GM10266 (cell line): Measurements from ENCODE around the gene OR4E2.

Experiments used
- DNase-seq: peaks from one replicate; pipeline ENCODE4 v3.0.0; 2012; ENCODE audit errors: extremely low spot score
- TF ChIP-seq, protein P1 (sequence below): IDR thresholded peaks from 2 replicates; pipeline ENCODE4 v1.5.1; 2012; ENCODE audit warnings: mild to moderate bottlenecking, low read depth; ENCODE audit not compliant: control insufficient read depth, insufficient read depth; ENCODE audit errors: missing control alignments

OR4E2 gene

DNA sequence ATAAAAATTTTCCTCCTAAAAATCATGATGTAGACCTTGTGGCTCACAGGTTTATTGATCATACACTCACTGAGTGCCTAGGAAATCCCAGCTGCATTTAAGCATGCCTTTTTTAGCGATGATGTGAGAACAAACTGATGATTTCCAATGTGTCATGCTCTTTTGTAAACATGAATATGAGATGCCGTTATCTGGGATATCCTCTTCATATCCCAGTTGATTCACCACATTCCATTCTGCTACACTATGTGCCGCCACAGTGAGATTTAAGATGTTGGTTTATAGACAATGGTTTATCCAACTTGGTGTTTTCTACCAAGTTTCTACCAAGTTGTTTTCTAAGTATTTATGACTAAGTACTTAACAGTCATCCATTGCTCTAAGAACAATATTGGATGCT is 14.7 kb downstream of the OR4E2 start:
- TF ChIP-seq, protein P1, sequence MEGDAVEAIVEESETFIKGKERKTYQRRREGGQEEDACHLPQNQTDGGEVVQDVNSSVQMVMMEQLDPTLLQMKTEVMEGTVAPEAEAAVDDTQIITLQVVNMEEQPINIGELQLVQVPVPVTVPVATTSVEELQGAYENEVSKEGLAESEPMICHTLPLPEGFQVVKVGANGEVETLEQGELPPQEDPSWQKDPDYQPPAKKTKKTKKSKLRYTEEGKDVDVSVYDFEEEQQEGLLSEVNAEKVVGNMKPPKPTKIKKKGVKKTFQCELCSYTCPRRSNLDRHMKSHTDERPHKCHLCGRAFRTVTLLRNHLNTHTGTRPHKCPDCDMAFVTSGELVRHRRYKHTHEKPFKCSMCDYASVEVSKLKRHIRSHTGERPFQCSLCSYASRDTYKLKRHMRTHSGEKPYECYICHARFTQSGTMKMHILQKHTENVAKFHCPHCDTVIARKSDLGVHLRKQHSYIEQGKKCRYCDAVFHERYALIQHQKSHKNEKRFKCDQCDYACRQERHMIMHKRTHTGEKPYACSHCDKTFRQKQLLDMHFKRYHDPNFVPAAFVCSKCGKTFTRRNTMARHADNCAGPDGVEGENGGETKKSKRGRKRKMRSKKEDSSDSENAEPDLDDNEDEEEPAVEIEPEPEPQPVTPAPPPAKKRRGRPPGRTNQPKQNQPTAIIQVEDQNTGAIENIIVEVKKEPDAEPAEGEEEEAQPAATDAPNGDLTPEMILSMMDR = no peak
- DNase-seq = no peak

DNA sequence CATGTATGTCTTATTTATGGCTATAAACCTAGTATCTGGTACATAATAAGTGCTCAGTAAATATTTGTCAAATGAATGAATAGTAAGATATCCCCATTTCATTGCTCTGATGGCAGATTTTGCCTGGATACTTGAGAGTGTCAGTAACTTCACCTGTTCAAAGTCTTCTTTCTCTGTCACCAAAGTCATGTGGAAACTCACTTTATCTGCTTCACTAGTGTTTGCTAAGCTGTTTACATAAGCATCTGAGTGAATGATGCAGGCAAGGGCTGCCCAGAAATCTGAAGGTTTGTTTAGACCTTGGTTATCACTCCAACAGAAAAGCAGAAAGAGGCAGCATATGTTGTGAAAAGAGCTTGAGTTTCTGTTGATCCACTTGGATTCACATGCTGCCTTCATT is 15.6 kb downstream of the OR4E2 start:
- no peak for DNase-seq
- TF ChIP-seq, protein P1 = no peak

DNA sequence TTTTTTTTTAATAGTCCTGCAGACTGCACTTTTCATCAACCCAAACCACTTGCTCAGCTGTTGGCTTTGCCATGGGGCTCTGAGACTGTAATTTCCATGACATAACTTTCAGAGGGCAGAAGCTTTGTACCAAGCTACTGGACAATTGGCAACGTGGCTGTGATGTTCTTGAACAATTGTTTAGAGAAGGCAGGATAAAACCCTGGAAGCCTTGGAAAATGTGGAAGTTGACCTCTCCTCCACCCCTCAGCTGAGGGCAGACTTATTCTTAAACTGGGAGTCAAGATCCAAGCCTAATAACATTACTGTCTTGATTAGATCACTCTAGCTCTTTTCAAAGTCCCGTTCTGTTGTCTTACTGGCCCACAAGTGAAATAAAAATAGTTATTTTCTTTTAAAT is 17.7 kb downstream of the OR4E2 start:
- TF ChIP-seq, protein P1 = no peak
- DNase-seq = no peak

DNA sequence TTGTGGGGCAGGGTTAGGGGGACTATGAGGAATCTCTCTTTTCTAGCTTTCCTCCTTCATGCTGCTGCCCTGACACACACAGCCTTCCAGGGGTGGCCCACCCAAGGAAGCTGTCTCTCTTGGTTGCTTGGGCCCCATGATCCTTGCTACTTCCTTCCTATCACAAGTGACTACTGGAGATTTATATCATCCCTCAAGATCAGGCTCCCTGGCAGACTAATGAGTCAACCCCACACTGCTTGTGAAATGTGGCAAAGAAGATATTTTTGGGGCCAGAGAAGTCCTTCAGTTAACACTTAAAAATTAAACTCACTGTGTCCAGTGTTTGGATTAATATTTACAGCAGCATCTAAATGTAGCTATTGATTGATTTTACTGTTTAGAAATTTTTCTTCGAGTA is 18.5 kb downstream of the OR4E2 start:
- TF ChIP-seq, protein P1 = no peak
- no peak for DNase-seq

DNA sequence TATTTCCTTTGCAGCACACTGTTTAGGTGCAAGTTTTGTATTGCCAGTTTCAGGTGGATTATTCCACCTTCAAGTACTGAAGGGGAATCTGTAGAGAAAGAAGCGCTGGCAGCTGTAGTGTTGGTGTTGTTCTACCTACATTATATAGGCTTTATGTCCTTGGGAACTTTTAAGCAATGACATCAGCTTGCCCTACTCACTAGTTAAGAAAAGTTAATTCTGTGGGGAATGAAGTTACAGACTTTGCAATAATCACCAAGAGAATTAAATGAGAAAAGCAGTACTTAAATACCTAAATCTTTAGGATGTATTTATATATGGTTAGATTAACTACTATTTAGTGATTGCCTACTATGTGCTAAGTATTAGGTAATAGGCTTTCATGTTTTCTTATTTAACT is 20.1 kb downstream of the OR4E2 start, which contains the start of gene OR4E1:
Gene OR4E1 (minus strand): TSS at position 101 of the 400 bp plus-strand sequence. CDS start 2,883 bp downstream, outside the sequence.
- TF ChIP-seq, protein P1 = no peak

DNA sequence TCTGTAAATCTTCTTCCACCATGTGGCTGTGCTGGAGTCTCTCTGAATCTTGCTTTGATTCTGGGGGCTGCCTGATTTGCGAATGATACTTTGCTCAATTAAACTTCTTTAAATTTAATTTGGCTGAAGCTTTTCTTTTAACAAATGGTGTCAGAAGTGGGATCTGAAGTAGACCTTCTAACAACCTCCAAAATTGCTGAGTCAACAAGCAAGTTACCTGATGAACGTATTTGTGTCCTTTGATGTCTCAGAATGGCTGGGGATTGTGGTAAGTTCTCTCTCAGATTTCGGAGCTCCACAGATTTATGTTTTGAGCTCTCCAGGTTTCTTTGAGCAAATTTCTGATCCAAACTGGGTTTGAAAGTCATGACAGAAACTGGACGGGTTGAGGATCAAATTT is 21.9 kb downstream of the OR4E2 start:
- TF ChIP-seq, protein P1 = no peak
- no peak for DNase-seq

More for the DNA sequence above, 20.1 kb downstream of the OR4E2 start, which contains the start of gene OR4E1:
- DNase-seq = no peak

DNA sequence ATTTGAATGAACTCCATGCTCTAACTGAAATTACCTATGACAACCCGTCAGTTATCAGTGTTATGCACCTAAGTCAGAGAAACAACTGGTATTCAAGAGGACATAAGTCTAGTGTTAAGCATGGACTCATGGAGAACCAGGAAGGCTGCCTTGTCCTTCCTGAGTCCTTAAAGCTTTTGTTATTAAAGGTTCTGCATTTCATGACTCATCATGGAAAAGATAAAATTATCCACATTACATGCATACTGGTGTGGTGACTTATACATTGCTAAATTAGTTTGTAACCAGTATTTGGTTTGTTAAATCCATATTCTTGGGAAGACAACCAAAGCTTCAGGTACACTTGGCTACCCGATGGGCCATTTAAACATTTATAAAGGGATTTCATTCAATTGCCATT is 26.4 kb downstream of the OR4E2 start:
- TF ChIP-seq, protein P1 = no peak
- DNase-seq = no peak

DNA sequence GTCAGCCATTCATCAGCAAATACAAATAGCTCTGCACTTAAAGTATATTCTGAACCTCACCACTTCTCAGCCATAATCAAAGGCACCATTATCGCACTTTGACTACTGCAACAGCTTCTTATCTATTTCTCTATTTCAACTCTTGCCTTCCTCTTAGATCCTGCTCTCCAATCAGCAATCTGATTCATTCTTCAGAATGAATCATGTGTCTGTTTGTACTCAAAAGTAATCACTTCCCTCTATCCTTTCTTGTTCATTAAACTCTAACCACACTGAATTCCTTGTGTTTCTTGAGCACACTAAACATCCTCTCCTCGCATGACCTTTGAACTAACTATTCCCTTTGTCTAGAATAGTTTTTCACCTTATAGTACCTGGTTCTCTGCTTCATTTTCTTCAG is 32.8 kb downstream of the OR4E2 start:
- DNase-seq = no peak
- TF ChIP-seq, protein P1 = no peak
